ENCODE results near the gene ABLIM2. TPM values are rescaled to one million over a fixed set of nuclear protein-coding genes. Genes with fewer than 3 reads are reported as not detected.

Gene ABLIM2
- total and polyA plus RNA-seq, 2 of the 13 experiments (the other 11 are each of a cell fraction or from before 2014, with no cell fraction given) = 0.20 to 0.37 TPM

GRCh38 chr4:8050555-8051206 lies 107.9 kb downstream of the ABLIM2 start (continued):
- TF ChIP-seq LRRFIP1 (CRISPR knock-in tag; conservative IDR thresholded peaks at IDR 0.05) (no peak), PHF8 (CRISPR knock-in tag; IDR thresholded peaks at IDR 0.05) (peak; percentile 50), GMEB2 (CRISPR knock-in tag; IDR thresholded peaks at IDR 0.05; ENCODE audit: low read depth) (no peak), ZNF609 (CRISPR knock-in tag; IDR thresholded peaks at IDR 0.05; ENCODE audit: borderline replicate concordance) (peak; percentile 90), ZNF709 (CRISPR knock-in tag; IDR thresholded peaks at IDR 0.05) (peak; percentile 60; the same call in 1 of the 2 replicates), ZNF296 (CRISPR knock-in tag; conservative IDR thresholded peaks at IDR 0.05) (peak; percentile 86), KLF6 (CRISPR knock-in tag; IDR thresholded peaks at IDR 0.05) (no peak; the same call in 1 of the 2 replicates), NR1H2 (CRISPR knock-in tag; IDR thresholded peaks at IDR 0.05; ENCODE audit: borderline replicate concordance, low read depth) (no peak), CBFB (CRISPR knock-in tag; IDR thresholded peaks at IDR 0.05) (peak; percentile 51; the same call in 1 of the 2 replicates), ZNF672 (CRISPR knock-in tag; IDR thresholded peaks at IDR 0.05) (no peak), POGZ (CRISPR knock-in tag; IDR thresholded peaks at IDR 0.05) (peak; percentile 62; the same call in 1 of the 2 replicates), ZNF557 (CRISPR knock-in tag; IDR thresholded peaks at IDR 0.05) (no peak), ZNF761 (CRISPR knock-in tag; conservative IDR thresholded peaks at IDR 0.05) (no peak; the same call in 1 of the 2 replicates), IRF1 (CRISPR knock-in tag; IDR thresholded peaks at IDR 0.05; ENCODE audit: low read depth) (no peak)
- TF ChIP-seq, protein P1, sequence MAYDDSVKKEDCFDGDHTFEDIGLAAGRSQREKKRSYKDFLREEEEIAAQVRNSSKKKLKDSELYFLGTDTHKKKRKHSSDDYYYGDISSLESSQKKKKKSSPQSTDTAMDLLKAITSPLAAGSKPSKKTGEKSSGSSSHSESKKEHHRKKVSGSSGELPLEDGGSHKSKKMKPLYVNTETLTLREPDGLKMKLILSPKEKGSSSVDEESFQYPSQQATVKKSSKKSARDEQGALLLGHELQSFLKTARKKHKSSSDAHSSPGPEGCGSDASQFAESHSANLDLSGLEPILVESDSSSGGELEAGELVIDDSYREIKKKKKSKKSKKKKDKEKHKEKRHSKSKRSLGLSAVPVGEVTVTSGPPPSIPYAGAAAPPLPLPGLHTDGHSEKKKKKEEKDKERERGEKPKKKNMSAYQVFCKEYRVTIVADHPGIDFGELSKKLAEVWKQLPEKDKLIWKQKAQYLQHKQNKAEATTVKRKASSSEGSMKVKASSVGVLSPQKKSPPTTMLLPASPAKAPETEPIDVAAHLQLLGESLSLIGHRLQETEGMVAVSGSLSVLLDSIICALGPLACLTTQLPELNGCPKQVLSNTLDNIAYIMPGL (CRISPR knock-in tag; IDR thresholded peaks at IDR 0.05; ENCODE audit: borderline replicate concordance in 1 of 2, low read depth in 1 of 2) = peak; percentile 48 to 79; a peak in 1 of 4 replicates
- TF ChIP-seq, protein P2, sequence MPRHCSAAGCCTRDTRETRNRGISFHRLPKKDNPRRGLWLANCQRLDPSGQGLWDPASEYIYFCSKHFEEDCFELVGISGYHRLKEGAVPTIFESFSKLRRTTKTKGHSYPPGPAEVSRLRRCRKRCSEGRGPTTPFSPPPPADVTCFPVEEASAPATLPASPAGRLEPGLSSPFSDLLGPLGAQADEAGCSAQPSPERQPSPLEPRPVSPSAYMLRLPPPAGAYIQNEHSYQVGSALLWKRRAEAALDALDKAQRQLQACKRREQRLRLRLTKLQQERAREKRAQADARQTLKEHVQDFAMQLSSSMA (CRISPR knock-in tag; IDR thresholded peaks at IDR 0.05) = no peak

All from HepG2 (cell line).